AG20443 (cell line): ENCODE measurements around the gene HLA-F.

Source experiments
- DNase-seq: peaks from one replicate; pipeline ENCODE4 v3.0.0; 2012; ENCODE audit warnings: low spot score, mixed read lengths

The HLA-F gene

DNA sequence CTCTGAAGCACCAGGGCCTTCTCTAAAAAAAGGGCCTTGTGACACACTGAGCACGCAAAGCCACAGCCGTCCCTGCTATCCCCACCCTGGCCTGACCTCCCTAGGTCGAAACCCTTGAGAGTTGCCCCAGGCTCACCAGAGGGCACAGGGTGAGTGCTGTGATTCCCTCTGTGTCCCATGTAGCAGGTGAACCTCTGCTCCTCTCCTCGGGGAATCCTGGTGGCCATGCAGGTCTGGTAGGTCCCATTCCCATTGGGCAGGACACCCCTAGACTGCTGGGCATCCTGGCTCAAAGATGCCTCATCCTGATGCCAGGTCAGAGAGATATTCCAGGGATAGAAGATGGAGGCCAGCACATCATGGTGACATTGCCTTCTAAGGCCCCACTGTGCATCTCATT lies 20.9 kb downstream of the HLA-F start:
- no peak for DNase-seq

DNA sequence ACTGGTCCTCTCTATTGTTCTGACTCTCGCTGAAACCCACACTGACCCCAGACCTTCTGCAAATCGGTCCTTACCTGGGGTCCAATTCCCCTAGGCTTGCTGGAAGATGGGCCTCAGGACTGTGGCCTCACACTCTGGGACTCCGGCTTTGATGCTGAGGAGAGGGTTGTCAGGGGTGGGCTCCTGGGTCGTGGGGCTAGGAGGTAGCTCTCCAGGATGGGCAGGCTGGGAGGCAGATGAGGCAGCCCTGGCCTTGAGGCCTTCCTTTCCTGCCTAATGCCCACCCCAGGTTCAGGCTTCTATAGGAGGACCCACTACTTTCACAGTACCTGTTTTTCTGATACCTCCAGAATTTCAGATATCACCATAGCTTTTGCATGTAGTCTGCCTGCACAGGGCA lies 21.4 kb downstream of the HLA-F start:
- no peak for DNase-seq

DNA sequence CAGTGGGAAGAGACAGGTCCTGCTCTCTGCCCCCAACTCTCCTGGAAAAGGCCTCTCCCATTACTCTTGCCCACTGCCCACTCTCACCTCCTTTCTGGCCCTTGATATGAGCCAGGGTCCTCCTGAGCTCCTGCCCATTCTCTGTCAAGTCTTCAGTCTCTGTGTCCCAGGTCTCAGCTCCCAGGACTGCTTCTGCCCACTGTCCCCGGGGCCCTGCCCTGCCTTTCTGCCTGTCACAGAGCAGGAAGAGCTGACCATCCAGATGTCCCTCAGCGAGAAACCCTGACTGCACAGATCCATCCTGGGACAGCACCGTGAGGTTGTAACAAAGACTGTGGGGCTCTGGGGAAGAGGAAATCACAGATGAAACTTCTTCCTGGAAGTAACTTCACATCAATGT lies 22.2 kb downstream of the HLA-F start:
- DNase-seq: no peak

DNA sequence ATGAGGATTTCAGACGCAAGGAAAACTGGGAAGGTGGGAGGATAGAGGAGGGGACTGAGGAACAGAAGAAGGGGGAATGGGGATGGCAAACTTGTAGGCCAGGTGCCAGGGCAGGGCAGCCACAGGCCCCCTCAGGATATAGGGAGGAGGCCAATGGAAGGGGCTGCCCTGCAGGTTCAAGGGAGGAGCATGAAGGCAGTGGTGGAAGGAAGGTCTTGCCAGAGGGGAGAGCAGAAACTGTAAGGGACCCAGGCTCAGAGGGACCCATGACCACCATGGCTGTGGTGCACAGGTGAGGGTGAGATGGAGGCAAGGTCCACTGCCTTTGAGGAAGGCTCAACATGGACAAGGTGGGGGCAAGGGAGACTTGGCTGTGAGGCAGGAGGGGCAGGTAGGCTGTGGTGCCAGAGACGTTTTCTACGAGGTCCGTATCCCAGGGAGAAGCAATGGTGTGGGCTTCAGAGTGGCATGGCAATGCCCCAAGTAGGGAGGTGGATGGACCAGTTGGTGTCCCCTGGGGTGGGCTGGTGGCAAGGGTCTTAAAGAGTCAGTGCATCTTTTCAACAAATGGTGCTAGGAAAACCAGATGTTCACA lies 22.7 kb downstream of the HLA-F start:
- DNase-seq: no peak

DNA sequence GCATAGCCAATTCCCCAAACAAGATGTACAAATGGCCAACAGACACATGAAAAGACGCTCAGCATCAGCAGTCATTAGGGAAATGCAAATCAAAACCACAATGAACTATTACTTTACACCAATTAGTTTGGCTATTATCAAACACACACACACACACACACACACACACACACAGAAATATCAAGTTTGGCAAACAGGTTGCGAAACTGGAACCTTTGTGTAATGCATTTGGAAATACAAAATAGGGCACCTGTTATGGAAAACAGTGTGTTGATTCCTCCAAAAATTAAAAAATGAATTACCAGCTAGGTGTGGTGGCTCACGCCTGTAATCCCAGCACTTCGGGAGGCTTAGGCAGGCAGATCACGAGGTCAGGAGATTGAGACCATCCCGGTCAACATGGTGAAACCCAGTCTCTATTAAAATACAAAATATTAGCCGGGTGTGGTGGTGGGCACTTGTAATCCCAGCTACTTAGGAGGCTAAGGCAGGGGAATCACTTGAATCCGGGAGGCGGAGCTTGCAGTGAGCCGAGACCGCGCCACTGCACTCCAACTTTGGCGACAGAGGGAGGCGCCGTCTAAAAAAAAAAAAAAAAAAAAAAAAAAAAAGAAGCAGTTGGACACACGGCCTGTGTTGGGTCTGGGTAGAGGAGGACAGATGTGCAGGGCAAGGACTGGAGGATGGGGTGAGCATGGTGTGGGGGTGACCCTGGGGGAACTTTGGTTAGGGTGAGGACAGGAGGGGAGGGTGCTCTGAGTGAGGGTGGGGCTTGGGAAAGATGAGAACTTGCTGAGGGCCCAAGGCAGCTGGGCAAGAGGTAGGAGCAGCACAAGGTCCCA lies 23.8 kb downstream of the HLA-F start:
- no peak for DNase-seq

DNA sequence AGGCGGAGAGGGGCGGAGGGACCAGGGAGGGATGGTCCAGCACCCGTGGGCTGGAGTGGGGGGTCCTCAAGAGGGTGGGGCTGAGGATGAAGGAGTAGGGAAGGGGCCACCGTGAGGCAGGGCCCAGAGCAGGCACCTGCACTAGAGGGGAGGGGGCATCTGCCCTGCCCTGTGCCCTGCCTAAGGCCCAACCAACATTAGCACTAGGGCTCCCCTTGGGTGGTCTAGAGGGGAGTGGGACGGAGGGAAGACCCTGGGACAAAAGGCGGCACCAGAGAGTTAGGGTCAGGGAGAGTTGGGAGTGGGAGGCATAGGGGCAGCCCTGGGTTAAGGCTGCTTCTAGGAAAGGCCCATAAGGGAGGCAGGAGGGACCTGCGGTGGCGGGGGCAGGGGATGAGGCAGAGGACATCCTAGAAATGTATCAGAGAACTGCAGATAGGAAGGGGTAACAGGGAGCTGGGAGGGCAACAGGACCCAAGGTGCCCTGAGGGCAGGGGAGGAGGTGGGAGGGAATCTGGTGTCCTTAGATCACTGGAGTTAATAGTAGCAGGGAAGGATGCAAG lies 24.5 kb downstream of the HLA-F start:
- DNase-seq: peak; percentile 31

DNA sequence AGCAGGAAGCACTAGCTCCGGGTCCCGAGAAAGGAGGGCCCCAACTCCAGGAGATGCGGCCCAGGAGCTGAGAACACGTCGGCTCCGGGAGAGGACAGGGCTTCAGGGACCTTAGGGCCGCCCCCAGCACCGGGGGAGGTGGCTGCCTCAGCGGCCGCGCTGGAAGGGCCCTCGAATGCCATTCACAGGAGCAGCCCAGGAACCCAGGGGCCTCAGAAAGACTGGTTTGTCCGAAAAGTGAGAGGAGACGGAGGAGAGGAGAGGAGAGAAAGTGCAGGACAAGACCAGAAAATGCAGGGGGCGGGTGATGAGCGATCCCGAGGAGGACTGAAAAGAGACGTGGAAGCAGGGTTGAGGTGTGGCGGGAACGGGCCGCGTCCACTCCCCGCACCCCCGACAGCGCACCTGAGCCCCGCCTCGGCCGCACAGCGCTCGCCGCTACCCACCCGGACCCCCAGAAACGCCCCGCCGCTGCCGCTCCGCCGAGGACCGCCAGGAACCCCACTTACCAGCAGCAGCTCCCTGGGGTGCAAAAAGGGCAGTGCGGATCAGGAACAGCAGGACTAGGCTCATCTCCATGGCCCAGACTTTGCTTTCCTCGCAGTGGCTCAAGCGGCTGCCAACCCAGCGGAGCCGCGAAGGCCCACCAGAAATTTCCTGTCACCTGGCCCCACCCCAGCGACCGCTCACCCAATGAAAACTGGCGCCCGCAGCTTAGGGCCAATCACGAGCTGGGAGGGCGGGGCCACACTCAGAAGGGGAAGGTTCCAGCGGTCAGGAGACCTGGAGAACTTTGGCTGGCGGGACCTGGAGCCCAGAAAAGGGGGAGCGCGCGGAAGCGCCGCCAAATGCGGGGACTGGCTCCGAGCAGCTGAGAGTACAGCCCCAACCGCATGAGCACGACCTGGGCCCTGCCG lies 25.4 kb downstream of the HLA-F start:
- peak; percentile 94 for DNase-seq

DNA sequence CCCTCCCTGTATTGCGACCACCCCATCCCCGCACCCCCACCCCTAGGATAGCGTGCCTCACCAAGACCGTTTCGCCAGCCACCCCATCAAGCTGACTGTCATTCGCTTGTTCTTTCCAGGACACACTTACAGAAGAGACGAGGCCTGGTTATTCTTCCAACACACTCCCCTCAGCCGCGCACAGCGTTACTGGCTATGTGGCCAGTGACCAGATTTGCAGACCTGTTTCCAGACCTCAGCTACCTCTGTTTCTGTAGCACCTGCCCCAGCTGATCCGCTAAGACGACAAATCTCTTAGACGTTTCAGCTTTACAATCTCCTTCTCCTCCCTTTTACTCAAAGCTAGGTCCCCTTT lies 26.1 kb downstream of the HLA-F start:
- DNase-seq: no peak

DNA sequence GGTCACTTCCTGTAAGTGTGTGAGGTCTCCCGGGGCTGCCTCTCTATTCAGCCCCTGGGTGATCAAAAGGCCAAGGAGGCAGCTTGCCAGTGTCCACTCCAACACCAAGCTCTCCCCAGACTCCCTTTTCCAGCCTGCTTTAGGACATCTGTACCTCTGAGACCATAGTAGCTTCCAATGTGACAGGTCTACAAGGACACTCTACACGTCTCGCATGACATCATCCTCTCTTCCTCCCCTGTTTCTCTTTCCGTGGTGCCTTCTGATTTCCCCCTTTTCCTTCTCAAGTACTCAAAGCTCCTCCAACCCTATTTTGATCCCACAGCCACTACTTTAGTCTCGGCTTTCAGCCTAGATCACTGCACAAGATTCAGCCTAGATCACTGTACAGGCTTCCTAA lies 26.4 kb downstream of the HLA-F start:
- no peak for DNase-seq

DNA sequence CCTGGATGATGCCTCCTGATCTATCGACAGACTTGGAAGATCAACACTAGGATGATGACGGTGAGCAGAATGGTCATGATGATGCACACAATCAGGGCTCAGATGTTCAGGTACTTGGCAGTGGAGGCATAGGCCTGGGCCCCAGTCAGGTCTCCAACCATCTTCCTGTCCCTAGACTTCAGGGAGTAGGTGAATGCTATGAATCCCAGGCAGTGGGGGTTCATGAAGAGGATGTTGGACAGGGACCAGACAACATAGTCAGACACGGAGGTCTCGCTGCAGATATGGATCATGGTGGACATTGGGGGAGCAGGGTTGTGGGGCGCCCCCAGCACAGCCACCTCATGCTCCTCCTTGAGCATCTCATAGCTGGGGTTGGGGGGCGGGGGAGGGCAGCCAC lies 27.5 kb downstream of the HLA-F start:
- no peak for DNase-seq

DNA sequence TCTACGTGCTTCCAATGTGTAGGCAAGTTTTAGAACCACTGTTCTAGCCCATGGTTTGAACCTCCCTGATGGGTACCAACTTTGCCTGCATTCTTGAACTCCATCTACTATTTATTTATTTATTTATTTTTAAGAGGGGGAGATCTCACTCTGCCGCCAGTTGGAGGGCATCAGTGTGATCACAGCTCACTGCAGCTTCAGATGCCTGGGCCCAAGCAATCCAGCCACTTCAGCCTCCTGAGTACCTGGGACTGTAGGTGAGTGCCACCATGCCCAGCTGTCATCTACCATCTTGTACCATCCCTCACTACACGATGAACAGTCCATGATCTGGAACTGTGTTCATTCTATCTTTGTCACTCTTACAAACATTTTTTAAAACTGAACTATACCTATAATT lies 28.2 kb downstream of the HLA-F start:
- no peak for DNase-seq

DNA sequence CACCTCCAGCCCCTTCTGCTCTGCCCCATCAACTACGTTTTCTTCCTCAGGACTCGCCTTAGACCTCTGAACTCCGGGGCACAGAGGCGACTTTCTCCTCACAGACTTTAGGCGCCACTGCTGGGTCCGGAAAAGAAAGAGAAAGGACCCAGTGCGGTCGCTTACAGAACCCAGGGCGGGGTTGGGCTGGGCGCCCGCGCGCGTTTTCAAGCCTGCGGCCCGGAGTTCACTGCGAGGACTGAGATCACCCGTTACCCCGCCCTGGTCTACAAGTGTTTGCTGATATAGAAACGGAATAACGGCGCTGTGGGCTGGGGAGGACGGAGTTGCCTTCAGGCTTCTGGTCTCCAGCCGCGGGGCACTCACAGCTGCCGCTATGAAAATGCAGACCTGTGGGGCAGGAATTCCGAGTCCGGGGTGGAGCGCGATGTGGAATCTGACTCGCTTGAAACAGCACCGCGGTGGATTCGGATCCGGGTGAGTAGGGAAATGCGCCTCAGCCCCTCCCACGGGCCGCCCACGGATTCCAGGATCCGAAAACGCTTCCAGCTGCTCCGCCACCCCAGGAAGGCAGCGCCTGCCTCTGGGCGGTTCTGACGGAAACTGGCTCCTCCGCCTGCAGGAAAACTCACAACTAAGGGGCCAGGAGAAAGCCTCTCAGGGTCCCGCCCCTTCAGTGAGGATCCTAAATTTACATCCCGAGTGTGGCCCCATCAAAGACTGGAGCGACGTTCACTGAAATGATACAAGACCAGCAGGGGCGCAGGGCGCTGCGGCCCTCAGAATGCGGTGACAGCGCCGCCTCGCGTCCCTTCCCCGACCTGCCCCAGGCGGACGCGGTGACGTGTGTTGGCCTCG lies 29.4 kb downstream of the HLA-F start:
- peak; percentile 91 for DNase-seq

DNA sequence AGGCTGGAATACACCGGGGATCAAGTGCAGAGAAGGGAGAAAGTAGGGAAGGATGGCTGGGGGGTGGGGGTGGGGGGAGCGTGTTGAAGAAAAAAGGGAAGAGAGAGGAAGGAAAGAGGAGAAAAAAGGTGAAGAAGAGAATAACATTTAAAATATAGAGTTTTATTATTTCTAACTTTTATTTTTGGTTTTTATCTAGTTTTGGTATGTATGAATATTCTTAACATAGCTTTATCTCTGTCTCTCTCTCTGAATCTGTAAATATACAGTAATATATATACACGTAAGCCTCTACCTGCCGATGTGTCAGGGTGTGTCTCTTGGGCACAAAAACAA lies 30.0 kb downstream of the HLA-F start:
- no peak for DNase-seq

DNA sequence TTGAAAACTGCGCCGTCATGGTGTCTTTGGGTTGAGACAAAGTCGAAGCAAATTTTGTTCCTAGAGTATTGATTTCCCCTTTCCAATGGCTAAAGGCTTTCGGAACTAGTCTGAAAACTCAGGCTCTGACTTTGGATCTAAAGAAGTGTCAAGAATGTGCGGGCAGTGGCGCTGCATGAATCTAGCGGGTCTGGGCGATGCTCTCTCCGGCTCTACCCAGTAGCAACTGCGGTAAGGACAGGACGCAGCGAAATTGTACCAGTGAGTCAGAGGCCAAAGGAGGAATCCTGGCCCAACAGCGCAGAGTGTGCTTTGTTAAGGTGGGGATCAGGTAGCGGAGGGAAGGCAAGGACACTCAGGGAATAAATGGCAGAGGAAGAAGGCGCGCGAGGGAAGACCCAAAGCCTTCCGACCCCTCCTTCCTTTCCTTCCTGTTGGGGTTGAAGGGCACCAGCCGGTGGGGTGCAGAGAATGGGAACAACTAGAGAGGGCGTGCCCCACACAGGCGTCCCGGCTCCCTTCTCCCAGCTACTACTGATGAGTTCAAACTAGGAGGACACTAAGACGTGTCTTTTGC lies 32.1 kb downstream of the HLA-F start:
- no peak for DNase-seq

DNA sequence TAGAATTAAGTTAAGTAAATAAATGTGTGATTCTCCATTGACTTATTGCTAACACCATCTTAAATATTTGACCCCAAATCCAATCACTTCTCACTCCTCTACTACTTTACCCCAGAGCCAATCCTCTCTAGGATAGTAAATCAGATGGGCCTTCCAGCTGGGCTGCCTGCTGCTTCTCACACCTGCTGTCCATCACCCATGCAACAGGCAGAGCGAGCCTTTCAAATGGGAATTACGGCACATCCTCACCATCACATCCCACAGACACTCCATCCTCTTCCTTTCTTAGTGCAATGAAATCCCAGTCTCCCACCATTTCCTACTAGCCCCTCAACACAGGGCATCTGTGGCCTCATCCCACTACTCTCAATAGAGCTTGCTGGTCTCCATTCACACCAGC lies 34.0 kb downstream of the HLA-F start:
- DNase-seq: no peak

DNA sequence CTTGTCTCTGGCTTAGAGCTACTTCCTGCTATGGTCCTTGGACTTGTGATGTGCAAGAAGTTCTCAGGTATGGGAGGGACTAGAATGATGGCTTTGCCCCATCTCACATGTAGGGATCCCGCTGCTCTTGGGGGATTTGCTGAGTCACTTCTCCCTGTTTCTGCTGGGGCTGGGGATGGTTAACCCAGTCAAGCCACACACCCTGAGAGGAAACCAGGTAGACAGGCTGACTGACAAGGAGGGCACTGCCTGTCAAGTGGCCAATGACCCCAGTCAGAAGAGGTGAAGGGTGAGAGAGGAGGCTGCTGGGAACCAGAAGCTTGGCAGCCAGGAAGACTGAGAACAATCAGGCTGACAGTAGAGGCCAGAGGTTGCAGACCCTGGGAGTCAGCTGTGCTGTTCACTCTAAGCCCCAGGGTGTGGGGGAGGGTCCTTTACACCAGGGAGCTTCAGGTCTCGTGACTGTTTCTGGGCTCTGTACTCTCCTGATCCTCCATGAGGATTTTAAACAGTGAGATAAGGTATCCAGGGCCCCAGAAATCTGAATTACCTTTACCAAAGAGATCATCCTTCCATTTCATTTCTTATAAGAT lies 34.6 kb downstream of the HLA-F start:
- DNase-seq: no peak

DNA sequence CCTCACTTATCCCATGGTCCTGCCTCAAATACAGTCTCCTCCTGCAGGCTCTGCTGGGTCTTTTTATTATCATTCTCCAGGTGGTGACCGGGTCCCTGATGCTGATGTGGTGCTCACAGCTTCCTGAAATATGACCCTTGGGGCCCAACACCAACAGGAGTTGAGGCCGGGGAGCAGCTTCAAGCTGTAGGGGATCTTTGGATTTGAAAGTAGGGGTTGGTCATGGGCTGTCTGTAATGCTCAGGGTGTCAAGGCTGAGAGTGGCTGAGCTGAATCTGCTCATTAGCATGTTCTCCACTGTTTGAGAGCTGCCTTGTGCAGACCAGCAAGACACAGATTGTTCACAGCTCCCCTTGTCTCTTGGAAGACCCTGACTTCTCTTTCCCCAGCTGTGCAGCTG lies 35.5 kb downstream of the HLA-F start:
- no peak for DNase-seq

DNA sequence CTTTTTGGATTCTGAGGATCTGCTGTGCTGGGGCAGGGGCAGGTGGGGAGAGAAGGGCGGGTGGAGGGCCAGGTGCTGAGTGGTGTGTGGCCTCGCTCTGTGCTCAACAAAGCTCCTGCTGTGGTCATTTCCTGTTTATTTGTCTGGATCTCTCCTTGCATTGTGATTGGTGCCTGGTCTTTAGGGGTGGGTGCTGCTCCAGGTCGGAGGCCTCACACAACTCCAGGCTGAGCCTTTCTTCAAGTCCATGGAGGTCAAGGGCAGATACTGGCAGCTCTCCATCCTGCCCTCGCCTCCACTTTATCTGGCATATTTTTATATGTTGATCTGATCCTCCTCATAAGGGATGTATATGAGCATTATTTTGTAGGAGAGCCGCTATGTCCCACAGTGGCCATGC lies 36.2 kb downstream of the HLA-F start:
- DNase-seq: no peak

DNA sequence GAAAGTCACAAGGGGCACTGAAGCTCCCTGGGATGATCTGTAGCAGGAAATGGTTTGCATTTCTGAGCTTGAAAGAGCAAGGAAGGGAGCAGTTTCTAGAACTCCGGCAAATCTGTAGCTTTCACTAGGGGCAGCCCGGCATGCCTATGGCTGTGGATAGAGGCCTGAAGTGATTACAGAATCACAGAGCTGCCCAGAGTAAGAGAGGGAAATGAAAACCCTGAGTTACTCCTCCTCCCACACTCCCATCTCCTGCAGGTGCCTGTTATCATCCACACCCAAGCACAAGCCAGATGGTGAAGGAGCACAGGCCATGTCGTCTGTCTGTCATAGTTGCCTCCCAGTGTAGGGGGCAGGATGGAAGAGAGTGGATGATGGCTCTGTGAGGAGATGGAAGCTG lies 37.1 kb downstream of the HLA-F start:
- DNase-seq: no peak

DNA sequence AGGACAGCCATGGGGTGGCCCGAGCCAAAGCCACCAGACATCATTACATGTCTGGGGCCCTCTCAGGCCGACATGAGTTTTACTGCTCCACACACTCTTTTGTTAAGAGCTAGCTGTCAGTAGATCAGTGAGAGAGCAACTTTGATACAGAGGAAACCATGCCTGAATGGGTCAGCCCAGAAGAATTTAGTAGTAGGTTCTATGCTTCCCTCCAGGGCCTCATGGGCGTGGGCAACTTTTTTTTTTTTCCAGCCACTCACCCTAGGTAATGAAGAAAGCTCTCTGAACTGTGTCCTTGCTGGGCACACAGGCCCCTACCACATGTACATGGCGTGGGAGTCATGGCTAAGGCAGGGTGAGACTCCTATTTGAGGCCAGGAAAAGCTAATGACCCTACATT lies 38.8 kb downstream of the HLA-F start:
- DNase-seq: no peak

DNA sequence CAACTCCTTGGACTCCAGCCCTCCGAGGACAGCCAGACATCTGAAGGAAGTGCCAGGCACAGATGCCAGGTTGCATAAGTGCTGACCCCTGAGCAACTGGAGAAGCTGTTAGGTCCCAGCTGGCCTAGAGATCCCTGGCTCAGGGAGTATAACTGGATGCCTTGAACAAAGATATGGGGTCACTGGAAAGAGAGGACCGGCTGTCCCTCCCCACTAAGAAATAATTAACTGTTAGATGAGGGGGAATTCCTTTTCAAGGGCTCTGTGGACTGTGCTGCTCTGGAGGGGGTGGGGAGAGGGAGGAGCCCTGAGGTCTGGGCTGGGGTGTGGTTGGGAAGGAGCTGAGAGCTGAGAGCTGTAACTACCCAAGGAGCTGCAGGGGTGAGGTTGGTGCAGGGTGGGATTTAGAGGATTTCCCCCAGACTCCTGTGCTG lies 39.6 kb downstream of the HLA-F start:
- peak; percentile 15 for DNase-seq
